GM19238 (cell line): ENCODE results near the gene CD8B2.
"Not testable (repeated sequence)": the region's sequence is repeated elsewhere in the genome, so short reads cannot be mapped to it uniquely, and the experiment has no call there.

Experiments used
- DNase-seq: peaks from one replicate; pipeline ENCODE4 v3.0.0; 2011; ENCODE audit warnings: low spot score; ENCODE audit not compliant: insufficient read length

CD8B2 gene

DNA sequence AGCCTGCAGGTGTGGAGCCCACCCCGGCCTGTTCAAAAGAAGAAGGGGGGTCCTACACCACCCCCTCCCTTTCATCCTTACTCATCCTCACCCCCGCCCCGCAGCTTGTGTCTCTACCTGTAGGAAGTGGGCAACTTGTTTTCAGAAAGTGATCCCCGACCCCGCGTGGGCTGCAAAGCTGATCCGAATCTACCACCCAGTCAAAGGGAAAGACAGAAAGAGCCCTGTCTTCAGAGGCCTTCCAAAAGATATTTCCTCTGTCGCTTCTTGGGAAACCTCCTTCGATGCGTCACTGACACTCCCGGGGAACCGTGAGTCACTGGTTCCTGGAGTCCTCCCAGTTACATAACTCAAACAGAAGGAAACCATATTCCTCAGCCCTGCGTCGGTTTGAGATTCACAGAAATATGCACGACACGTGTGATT, 24.3 kb downstream of the CD8B2 start:
- DNase-seq: not testable (repeated sequence)

DNA sequence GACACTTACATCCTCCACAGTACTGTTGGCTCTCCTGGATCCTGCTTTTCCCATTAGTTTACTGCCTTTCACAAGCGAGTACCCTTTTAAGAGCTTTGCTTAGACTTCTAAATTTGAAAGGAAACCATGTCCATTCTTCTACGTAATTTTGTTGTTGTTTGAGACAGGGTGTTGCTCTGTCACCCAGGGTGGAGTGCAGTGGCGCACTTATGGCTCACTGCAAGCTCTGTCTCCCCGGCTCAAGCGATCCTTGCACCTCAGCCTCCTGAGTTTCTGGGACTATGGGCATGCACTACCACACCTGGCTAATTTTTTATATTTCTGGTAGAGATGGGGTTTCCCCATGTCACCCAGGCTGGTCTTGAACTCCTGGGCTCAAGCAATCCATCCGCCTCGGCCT, 24.8 kb downstream of the CD8B2 start:
- DNase-seq: not testable (repeated sequence)

- DNase-seq: not testable (repeated sequence)
Measured at GRCh38 chr2:106513391-106513790, 26.2 kb downstream of the CD8B2 start.

DNA sequence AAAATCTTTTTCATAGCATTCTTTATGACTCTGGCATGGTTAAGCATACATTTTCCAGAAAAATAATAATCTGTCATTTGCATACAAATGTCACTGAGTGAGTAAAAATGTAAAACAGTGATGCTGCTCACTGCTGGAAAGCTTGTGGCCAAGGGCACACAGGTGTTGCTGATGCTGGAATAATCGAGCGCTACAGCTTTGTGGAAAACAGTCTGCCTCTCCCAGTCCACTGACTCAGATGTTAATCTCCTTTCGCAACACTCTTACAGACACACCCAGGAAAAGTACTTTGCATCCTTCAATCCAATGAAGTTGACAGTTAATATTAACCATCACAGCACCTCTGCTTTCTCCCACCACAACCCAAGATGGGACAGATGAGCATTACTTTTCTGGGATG, 27.7 kb downstream of the CD8B2 start:
- DNase-seq: not testable (repeated sequence)

- no peak for DNase-seq
Measured at GRCh38 chr2:106516436-106516835, 29.3 kb downstream of the CD8B2 start.

DNA sequence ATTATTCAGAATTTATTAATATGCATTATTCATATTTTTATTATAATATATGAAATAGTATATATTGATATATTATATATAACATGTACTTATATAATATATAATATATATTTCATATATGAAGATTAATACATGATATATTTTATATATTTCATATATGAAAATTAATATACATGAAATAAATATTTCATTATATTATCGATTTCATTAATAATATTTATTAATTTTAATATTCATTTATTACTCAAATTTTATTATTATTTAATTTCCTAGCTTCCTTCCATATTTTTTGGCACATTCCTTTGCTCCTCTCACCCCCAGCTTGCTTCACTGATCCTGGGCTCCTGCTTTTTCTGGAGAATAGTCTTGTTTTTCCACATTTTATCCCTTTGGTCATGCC, 29.7 kb downstream of the CD8B2 start:
- DNase-seq: no peak

- DNase-seq: no peak
Measured at GRCh38 chr2:106517329-106517728, 30.2 kb downstream of the CD8B2 start.

GRCh38 chr2:106519767-106520166, 32.6 kb downstream of the CD8B2 start:
- no peak for DNase-seq

DNA sequence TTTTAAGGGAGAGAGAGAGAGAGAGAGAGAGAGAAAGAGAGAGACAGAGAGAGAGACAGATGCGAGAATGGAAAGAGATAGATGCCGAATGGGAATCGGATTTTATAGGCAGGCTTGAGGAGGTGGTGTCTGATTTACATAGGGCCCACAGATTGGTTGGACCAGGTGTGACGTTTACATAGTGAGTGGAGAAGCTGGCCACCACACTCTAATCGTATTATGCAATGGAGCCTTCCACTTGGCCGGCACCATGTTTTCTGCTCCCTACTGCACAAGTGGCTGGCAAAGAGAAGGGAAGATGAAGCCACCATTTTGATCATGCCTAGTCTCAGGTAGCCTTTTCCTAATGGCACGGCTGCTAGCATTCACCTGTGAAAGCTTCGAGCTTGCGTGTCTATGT, 33.9 kb downstream of the CD8B2 start:
- no peak for DNase-seq

- DNase-seq: no peak
Measured at GRCh38 chr2:106523976-106524665, 37.0 kb downstream of the CD8B2 start.

DNA sequence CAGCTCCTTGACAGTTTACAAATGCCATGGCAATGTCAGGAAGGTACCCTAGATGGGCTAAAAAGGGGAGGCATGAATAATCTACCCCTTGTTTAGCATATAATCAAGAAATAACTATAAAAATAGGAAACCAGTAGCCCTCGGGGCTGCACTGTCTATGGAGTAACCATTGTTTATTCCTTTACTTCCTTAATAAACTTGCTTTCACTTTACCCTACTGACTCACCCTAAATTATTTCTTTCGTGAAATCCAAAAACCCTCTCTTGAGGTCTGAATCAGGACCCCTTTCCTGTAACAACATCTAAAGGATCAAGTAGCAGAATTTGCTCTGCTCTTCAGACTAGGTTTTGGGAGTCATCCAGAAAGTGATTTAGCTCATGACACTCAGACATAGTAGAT, 43.7 kb downstream of the CD8B2 start:
- no peak for DNase-seq

DNA sequence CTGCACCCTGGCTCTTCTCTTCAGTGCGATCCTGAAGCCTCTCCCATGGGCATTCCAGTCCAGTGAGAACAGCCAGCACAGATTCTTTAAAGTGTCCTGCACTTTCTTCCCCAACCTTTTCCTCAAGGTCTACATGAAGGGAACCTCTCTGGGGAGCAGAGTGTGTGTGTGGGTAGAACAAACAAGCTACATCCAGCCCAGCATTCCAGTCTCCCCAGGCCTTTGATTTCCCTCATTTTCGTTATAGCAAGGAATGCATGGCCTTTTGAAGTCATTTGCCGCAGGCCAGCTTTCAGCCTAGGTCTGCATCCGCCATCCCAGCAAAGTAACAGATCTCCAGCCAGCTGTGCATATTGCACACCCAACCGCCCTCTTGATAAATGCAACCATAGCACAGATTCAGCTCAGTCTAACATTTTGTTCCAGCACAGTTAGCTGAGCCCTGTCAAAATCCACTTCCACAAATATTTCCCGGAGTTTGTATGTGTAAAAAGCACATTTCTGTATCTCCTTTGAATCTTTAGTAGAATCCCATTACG, 44.6 kb downstream of the CD8B2 start:
- DNase-seq: no peak

DNA sequence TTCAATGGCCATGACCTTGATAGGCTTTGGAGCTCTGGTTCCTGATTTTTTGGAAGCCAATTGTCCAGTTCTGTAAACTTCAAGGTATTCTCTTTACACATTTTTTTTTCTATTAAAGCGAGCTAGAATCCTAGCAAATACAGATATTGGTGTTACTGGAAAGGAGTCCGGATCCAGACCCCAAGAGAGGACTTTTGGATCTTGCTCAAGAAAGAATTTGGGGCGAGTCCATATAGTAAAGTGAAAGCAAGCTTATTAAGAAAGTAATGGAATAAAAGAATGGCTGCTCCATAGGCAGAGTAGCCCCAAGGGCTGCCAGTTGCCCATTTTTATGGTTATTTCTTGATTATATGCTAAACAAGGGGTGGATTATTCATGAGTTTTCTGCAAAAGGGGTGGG, 45.1 kb downstream of the CD8B2 start:
- DNase-seq: no peak

- DNase-seq: no peak
Measured at GRCh38 chr2:106534471-106534870, 47.3 kb downstream of the CD8B2 start.

DNA sequence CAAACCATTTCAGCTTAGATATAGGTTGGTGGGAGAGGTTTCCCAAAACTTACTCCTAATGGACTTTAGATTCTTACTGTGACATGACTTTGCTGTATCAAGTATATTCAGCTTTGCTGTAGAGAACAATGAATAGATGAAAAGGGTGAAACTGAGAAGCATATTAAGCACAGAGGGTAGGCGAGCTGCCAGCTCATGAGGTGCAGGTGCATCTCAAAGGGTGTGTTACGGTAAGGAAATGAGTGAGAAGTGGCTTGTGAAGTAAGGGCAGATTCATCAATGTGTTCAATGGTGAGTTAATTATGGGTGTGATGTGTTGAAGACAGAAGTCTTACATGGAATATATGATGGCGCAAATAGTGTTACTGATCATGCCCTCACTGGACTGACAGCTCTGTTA, 49.3 kb downstream of the CD8B2 start:
- no peak for DNase-seq

DNA sequence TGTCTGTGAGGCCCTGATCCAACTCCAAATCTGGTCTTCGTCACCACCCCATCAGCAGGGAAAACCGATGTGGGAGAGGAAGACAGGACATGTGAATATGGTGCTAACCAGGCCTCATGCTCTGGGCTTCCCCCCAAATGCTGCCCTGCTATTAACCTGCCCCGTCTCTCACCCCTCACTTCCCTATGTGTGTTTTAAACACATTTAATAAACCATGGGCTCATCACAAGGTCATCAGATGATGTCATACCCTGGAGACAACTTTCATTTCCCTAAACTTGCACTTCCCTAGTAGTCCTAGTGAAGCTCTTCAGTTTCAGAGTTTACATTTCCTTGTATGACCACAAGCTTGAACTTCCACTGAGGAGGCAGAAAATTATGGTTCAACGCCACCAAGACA, 49.9 kb downstream of the CD8B2 start:
- DNase-seq: no peak

GRCh38 chr2:106537791-106538191, 50.6 kb downstream of the CD8B2 start:
- DNase-seq: no peak

GRCh38 chr2:106540886-106541285, 53.7 kb downstream of the CD8B2 start:
- DNase-seq: no peak

DNA sequence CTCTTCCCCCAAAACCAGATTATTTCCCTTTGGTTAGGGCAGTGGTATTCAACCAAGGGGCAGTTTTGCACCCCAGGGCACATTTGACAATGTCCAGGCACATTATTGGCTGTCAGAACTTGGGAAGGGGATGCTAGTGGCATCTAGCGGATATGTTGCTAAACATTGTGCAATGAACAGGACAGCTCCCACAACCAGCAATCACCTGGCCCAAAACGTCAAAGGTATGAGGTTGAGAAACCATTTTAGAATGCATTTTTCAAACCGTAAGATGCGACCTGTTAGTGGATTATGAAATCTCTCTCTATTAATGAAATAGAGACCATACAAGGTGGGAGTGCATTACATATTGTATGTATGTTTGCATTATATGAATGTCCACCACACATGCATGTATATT, 54.2 kb downstream of the CD8B2 start:
- no peak for DNase-seq

DNA sequence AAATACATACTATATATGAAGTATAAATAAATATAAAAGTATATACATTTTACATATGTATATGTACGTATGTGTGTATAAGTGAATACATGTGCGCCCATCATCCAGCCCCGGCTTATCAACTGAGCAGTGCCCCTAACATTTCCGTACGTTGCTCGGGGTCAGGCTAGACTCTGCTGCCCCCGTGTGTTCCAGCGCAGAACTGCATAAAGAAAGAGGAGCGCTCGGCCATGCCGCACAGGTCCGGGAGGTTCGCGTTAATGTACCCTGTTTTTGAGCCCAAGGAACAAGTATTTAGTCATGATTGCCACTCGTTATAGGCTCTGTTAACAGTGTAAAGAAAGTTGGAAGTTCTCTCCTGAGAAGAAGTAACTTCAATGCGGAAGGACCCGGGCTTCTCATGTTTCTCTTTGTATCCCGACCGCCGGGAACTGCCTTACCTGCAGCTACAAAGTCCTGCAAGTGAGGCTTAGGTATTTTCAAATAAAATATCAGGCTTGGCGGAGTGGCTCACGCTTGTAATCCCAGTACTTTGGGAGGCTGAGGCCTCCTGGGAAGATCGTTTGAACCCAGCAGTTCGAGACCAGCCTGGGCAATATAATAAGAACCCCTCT, 55.7 kb downstream of the CD8B2 start:
- peak; percentile 58 for DNase-seq

DNA sequence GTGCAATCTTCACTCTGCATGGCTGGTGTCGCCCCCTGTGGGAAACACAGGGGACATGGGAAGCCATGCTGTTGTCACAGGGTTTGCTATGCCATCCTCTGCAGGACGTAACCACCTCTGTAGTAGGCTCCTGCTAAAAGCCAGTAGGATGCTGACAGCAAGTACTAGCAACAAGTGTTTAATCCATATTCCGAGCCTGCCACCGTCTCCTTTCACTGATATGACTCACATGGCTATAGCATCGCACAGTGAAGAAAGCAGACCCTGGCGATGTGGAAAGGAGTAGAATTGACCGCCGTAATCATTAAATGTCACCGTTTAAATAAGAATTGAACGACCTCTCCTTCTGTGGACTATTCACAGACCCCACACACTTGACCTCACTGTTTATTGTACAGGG, 57.8 kb downstream of the CD8B2 start:
- no peak for DNase-seq

GRCh38 chr2:106546391-106546990, 59.3 kb downstream of the CD8B2 start:
- no peak for DNase-seq
